Fibroblast of mammary gland (primary cell): ENCODE data around the gene CD300E.
"Not testable (repeated sequence)": the region's sequence is repeated elsewhere in the genome, so short reads cannot be mapped to it uniquely, and the experiment has no call there.

Experiments
- DNase-seq: peaks from one replicate; pipeline ENCODE4 v3.0.0-alpha.2; 2010; ENCODE audit warnings: low read depth
- H3K4me3 ChIP-seq: 2 replicates; pipeline ENCODE4 v1.5.1; 2011; ENCODE audit warnings: low read depth, mild to moderate bottlenecking, low read length, moderate library complexity; ENCODE audit not compliant: control insufficient read depth
- TF ChIP-seq, protein P1 (sequence below): conservative IDR thresholded peaks from 2 replicates; pipeline ENCODE4 v1.5.1; 2011; ENCODE audit warnings: low read depth, low read length, inconsistent platforms; ENCODE audit not compliant: control insufficient read depth, insufficient read depth

Gene CD300E

DNA sequence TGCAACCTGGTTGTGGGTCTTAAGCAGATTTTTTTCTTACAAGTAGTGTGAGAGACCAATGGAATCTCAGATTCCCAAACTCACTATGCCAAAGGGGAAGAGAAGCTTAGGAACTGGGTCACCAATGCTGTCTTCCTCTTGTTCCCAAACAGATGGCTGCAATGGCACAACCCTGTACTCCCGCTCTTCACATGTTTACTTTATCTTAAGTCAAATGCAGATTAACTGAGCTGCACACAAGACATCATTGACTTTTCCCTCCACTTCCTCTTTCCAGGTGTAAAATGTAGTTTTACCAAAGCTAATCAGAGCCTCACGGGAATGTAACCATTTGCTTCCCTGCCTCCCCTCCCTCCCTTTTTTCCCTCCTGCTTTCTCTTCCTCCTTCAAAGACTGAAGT lies 14.4 kb upstream of the CD300E start:
- DNase-seq = no peak
- H3K4me3 ChIP-seq = no peak overlapping the region
- TF ChIP-seq, protein P1, sequence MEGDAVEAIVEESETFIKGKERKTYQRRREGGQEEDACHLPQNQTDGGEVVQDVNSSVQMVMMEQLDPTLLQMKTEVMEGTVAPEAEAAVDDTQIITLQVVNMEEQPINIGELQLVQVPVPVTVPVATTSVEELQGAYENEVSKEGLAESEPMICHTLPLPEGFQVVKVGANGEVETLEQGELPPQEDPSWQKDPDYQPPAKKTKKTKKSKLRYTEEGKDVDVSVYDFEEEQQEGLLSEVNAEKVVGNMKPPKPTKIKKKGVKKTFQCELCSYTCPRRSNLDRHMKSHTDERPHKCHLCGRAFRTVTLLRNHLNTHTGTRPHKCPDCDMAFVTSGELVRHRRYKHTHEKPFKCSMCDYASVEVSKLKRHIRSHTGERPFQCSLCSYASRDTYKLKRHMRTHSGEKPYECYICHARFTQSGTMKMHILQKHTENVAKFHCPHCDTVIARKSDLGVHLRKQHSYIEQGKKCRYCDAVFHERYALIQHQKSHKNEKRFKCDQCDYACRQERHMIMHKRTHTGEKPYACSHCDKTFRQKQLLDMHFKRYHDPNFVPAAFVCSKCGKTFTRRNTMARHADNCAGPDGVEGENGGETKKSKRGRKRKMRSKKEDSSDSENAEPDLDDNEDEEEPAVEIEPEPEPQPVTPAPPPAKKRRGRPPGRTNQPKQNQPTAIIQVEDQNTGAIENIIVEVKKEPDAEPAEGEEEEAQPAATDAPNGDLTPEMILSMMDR = no peak

- no peak overlapping the region for H3K4me3 ChIP-seq
- no peak for DNase-seq
- TF ChIP-seq, protein P1 = no peak
These were observed 13.7 kb upstream of the CD300E start for GRCh38 chr17:74637265-74637664.

DNA sequence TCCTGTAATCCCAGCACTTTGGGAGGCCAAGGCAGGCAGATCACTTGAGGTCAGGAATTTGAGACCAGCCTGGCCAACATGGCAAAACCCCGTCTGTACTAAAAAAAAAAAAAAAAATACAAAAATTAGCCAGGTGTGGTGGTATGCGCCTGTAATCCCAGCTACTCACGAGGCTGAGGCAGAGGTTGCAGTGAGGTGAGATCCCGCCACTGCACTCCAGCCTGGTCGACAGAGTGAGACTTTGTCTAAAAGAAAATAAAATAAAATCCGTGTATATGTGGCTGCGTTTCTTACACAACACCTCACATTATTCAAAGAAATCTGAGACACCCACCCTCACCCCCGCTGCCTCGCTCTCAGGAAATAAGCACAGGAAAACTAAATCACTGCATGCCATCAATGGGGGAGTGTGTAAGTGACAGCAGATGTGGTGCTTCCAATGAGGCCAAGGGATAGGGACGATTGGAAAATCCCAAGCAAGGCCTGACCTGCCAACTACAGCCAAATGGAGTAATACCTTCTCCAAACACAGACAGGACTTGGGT lies 13.1 kb upstream of the CD300E start:
- not testable (repeated sequence) for H3K4me3 ChIP-seq, DNase-seq

- DNase-seq = no peak
- H3K4me3 ChIP-seq = no peak overlapping the region
- TF ChIP-seq, protein P1 = no peak
These were observed 11.9 kb upstream of the CD300E start for GRCh38 chr17:74635418-74635817.

DNA sequence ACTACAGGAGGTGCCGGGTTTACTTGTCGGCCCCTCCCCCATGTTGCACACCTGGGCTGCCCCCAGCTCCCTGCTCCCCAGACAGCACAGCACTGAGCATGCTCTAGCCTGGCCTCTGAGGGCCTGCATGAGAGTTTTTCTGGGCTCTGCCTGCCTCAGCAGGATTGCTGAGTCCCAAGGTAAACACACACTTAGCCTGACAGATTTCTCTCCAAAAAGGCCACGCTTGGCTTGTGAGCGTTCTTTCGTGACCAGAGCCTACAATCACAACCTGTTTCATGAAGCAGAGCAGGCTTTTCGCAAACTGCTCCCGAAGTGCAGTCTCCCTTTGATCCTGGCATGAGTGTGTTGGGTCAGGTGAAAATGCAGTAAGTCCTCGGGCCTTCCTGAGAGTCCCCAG lies 9.8 kb upstream of the CD300E start:
- TF ChIP-seq, protein P1 = no peak
- no peak for DNase-seq
- H3K4me3 ChIP-seq = no peak overlapping the region

DNA sequence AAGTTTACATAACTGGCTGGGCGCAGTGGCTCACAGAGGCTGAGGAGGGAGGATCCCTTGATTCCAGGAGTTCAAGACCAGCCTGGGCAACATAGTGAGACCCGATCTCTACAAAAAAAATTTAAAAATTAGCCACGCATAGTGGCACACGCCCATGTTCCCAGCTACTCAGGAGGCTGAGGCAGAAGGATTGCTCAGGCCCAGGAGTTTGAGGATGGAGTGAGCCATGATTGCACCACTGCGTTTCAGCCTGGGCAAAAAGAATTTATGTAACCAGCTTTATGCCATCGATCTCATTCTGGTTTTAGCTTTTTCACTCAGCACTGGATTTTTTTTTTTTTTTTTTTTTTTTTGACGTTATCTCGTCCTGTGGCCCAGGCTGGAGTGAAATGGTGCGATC lies 9.1 kb upstream of the CD300E start:
- peak; percentile 29 for DNase-seq
- TF ChIP-seq, protein P1 = no peak
- no peak overlapping the region for H3K4me3 ChIP-seq

- no peak overlapping the region for H3K4me3 ChIP-seq
- TF ChIP-seq, protein P1 = no peak
- peak; percentile 56 for DNase-seq
These were observed 8.2 kb upstream of the CD300E start for GRCh38 chr17:74631468-74632450.

DNA sequence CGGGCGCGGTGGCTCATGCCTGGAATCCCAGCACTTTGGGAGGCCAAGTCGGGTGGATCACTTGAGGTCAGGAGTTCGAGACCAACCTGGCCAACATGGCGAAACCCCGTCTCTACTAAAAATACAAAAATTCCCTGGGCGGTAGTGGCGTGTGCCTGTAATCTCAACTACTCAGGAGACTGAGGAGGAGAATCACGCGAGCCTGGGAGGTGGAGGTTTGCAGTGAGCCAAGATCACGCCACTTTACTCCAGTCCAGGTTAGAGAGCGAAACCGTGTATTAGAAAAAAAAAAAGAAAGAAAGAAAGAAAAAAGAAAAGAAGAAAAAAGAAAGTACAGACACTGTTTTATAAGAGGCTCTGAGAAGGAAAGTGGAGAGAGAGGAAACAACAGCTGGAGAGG lies 6.7 kb upstream of the CD300E start:
- not testable (repeated sequence) for H3K4me3 ChIP-seq, DNase-seq
